Pancreas (tissue), 10 donors: Measurements from ENCODE around the gene CLEC11A. TPM values are rescaled to one million over a fixed set of nuclear protein-coding genes. Genes with fewer than 3 reads are reported as not detected.
A peak's percentile ranks its signal among the peaks of the same experiment; 100 is the strongest.

Source experiments
- ATAC-seq, 4 donors: fragments of 200-7000 bp; cut with Tn5 transposase; one replicate each; pipeline versions ENCODE4 v1.8.0 to v1.9.1; 2020; ENCODE audit warnings: mild to moderate bottlenecking in 4 of 4, moderate library complexity in 4 of 4
- DNase-seq, 6 donors: peaks; one replicate each; pipeline ENCODE4 v3.0.0-alpha.2; 2020
- FAIRE-seq: peaks from 2 replicates; lab custom pipeline; 2012; peaks lifted over from hg19 to GRCh38; lab: Jason Lieb, UNC
- H3K27ac ChIP-seq, 4 donors: fragments of 200-600 bp; sonication (generic); 1 replicate in 3 of 4; 2 replicates in 1 of 4; pipeline versions ENCODE4 v1.5.0 to v1.8.0; 2020
- H3K27me3 ChIP-seq, 4 donors: fragments of 200-600 bp; one replicate each; pipeline ENCODE4 v1.8.0; 2021
- H3K36me3 ChIP-seq, 3 donors: fragments of 200-600 bp; sonication (generic) in 1 of 3; one replicate each; pipeline versions ENCODE4 v1.5.0 to v1.8.0; 2020 to 2021
- H3K4me1 ChIP-seq, 3 donors: fragments of 200-600 bp; one replicate each; pipeline ENCODE4 v1.8.0; 2021
- H3K4me3 ChIP-seq, 4 donors: fragments of 200-600 bp; sonication (generic) in 2 of 4; one replicate each; pipeline versions ENCODE4 v1.5.0 to v1.8.0; 2020 to 2021
- H3K9me3 ChIP-seq, 4 donors: fragments of 200-600 bp; one replicate each; pipeline ENCODE4 v1.8.0; 2021
- WGBS, 2 donors: extraction: QIAGEN DNeasy Blood & Tissue Kit; methylation state at CpG; one replicate each; pipeline ENCODE4 v1.1.7; 2013; 5-methylcytosine and 5-hydroxymethylcytosine counted together
- intact Hi-C, 3 donors: fragments of 100-400 bp; cut with DNase I; formaldehyde crosslinking; loops; one replicate each; pipeline versions ENCODE4 v1.11.1 to v1.14.2; 2022
- polyA plus RNA-seq, 2 donors: library from polyadenylated mRNA; stranded (reverse); fragments of 200-250 nt; gene quantifications; one replicate each; pipeline ENCODE4 v1.2.3, GENCODE V29; 2013
- total RNA-seq, 6 donors: library from RNA; stranded (reverse); fragmentation: NEBNext Ultra II Directional in 4 of 6; extraction: Animal tissue kit (Norgen Biotek cat#: 25700) in 4 of 6; gene quantifications; one replicate each; pipeline versions ENCODE4 v1.2.1 to v1.2.4, GENCODE V29; 2021 to 2023
- TF ChIP-seq, protein P1 (sequence below), 4 donors: fragments of 200-600 bp; sonication (generic) in 3 of 4; IDR thresholded peaks; one replicate each; pipeline versions ENCODE4 v1.5.0 to v1.8.0; 2021; ENCODE audit warnings: antibody characterized with exemption in 4 of 4
- donor health status: healthy with polysubstance abuse.
- donor health status: DM: no; HTN: no; CAD: no; lungs with moderate emphysema.
- donor health status: DM: no; HTN: no; CAD: no.
- donor health status: control.
- donor health status: control.
- donor health status: Bipolar disorder and iron deficiency.
- donor health status: DM: yes; HTN: yes; CAD: no.
- donor health status: DM: no; HTN: no; CAD: no.
- donor health status: DM: no; HTN: no; CAD: no.
- donor health status: DM: yes; HTN: yes; CAD: no.

CLEC11A gene
- total and polyA plus RNA-seq, 8 donors, result 1.3 to 14.6 (median 4.1) TPM

DNA sequence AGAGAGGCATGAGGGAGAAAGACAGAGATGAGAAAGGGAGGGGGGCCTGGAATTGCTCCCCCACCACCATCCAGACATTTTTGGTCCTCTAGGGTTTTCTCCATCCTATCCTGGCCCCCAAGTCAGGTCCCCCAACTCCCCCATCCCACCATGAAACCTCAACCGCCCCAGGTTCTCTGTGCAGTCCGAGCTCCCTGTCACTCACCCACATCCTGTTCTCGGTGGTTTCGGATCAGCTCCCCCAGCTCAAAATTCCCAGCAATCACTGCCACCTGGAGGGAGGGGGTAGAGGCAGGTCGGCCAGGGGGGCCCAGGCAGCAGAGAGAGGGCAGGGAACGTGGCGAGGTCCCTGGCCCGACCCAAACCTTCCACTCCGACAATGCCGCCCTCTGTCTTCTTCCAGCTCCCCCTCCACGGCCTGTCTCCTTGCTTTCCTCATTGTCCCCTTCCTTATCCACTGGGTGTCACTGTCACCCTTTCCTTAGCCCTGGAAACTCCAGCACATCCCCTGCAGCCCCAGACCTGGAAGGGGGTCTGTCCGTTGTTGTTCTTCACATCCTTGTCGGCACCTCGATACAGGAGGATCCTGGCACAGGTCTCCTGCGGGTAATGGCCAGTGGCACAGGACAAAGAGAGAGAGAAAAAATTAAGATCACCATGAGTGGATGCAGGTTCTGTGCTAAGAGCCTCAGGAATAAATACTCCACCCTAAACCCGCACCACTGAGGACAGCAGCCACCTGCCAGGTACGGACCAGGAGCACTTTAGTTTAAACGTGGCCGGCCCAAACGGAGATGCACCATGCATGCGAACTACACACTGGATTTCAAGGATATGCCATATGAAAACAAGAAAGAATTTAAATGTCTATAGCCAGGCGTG is 19.0 kb upstream of the CLEC11A start:
- no peak overlapping the region for H3K4me3 ChIP-seq
- ATAC-seq, result no peak
- no peaks in the 10 kb centered on the region for H3K27me3 ChIP-seq
- H3K4me1 ChIP-seq, result no peaks in the 10 kb centered on the region
- no peaks in the 10 kb centered on the region for H3K9me3 ChIP-seq
- intact Hi-C loops, result no loop called here
- H3K36me3 ChIP-seq, result no peaks in the 10 kb centered on the region
- no peak overlapping the region for H3K27ac ChIP-seq
- FAIRE-seq, result no peak
- peak in 1 of 6 donors; percentile 30 for DNase-seq
- TF ChIP-seq, protein P1, sequence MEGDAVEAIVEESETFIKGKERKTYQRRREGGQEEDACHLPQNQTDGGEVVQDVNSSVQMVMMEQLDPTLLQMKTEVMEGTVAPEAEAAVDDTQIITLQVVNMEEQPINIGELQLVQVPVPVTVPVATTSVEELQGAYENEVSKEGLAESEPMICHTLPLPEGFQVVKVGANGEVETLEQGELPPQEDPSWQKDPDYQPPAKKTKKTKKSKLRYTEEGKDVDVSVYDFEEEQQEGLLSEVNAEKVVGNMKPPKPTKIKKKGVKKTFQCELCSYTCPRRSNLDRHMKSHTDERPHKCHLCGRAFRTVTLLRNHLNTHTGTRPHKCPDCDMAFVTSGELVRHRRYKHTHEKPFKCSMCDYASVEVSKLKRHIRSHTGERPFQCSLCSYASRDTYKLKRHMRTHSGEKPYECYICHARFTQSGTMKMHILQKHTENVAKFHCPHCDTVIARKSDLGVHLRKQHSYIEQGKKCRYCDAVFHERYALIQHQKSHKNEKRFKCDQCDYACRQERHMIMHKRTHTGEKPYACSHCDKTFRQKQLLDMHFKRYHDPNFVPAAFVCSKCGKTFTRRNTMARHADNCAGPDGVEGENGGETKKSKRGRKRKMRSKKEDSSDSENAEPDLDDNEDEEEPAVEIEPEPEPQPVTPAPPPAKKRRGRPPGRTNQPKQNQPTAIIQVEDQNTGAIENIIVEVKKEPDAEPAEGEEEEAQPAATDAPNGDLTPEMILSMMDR (IDR thresholded peaks at IDR 0.05), result no peak
- WGBS, 2 donors, result 17 to 25% methylated on average over 20 to 22 of the region's 22 CpGs

DNA sequence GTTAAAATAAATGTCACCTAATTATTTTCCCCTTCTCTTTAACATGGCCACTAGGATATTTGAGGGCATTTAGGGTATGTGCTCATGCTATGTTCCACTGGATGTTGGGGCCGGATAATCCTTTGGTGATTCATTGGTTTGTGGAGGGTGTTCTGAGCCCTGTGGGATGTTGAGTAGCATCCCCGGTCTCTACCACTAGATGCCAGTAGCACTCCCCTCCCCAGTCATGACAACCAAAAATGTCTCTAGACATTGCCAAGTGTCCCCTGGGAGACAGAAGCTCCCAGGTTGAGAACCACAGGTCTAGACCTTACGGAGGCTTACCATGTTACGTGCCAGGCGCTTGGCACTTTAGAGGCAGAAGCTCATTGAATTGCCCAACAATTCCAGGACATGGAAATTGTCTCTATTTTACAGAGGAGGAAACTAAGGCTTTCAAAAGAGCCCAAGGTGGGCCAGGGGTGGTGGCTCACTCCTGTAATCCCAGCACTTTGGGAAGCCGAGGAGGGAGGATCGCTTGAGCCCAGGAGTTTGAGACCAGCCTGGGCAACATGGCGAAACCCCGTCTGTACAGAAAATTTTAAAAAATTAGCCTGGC is 17.6 kb upstream of the CLEC11A start:
- 27 to 33% methylated on average over 9 of the region's 9 CpGs for WGBS, 2 donors
- no peaks in the 10 kb centered on the region for H3K27me3 ChIP-seq
- TF ChIP-seq, protein P1 (IDR thresholded peaks at IDR 0.05), result peak in 2 of 4 donors; percentile 8 to 18

DNA sequence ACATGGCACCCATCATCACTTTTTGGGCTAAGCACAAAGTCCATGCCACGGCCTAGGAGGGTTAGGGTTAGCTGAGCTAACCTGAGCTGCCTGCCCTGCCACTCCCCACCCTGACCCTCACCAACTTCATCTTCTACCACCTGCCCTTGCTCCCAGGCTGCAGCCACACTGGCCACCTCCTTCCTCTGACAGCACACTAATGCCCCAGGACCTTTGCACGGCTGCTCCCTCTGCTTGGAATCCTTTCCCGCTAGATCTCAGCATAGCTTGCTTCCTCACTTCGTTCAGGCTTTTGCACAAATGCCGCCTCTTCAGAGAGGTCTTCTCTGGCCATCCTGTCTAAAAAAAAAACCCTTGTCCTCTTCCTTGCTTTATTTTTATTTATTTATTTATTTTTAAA is 16.8 kb upstream of the CLEC11A start:
- no peak for ATAC-seq
- Histone ChIP-seq H3K4me1 (no peaks in the 10 kb centered on the region), H3K36me3 (no peaks in the 10 kb centered on the region), H3K27ac (no peak overlapping the region), H3K9me3 (no peaks in the 10 kb centered on the region), H3K4me3 (no peak overlapping the region), H3K27me3 (no peaks in the 10 kb centered on the region)
- 49 to 57% methylated on average over 5 of the region's 5 CpGs for WGBS, 2 donors
- no peak for DNase-seq
- intact Hi-C loops, result no loop called here
- TF ChIP-seq, protein P1 (IDR thresholded peaks at IDR 0.05), result no peak
- FAIRE-seq, result no peak

More for the DNA sequence above, 17.6 kb upstream of the CLEC11A start:
- Histone ChIP-seq H3K9me3 (no peaks in the 10 kb centered on the region), H3K36me3 (no peaks in the 10 kb centered on the region), H3K4me1 (no peaks in the 10 kb centered on the region), H3K4me3 (no peak overlapping the region), H3K27ac (no peak overlapping the region)
- DNase-seq (peak in 1 of 6 donors; percentile 1), ATAC-seq (peak in 3 of 4 donors; percentile 46 to 74 (median 62)), FAIRE-seq (no peak)
- intact Hi-C loops, result no loop called here

DNA sequence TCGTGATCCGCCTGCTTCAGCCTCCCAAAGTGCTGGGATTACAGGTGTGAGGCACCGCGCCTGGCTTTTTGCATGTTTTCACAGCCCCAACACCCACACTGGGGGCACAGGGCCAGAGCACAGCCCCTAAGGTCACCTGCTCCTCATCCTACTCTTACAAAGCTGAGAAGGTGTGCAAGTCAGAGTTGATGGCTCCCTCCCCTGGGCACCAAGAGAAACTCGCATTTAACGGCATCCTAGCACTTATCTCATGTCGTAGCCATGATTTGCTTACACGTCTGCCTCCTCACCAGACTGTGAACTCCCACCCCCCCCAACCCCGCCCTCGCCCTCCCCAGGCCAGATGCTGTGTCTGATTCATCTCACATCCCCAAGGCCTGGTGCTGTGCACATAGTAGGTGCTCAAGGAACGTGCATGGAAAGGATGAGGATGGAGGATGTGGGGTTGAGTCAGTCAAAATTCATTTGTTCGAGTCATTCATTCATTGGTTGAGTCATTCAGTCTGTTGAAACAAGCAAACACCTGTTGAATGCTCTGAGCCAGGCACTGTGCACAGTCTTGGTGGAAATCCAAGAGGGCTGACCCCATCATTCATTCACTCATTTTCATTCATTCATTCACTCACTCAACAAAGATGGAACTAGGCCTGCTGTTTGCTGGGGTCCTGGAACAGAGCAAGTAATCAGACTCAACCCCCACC is 14.8 kb upstream of the CLEC11A start:
- no peak for FAIRE-seq
- TF ChIP-seq, protein P1 (IDR thresholded peaks at IDR 0.05), result no peak
- no peaks in the 10 kb centered on the region for H3K27me3 ChIP-seq

More for the DNA sequence above, 14.8 kb upstream of the CLEC11A start:
- DNase-seq (no peak), ATAC-seq (no peak)
- Histone ChIP-seq H3K36me3 (no peaks in the 10 kb centered on the region), H3K4me3 (no peak overlapping the region), H3K4me1 (no peaks in the 10 kb centered on the region), H3K9me3 (no peaks in the 10 kb centered on the region), H3K27ac (no peak overlapping the region)
- intact Hi-C loops, result no loop called here
- 43 to 48% methylated on average over 12 of the region's 12 CpGs for WGBS, 2 donors
